HG02885 (cell line): ENCODE measurements around the gene ZPR1.

Experiments
- ATAC-seq: cut with Tn5 transposase; IDR thresholded peaks from one replicate; pipeline ENCODE4 v1.9.1; 2021; ENCODE audit warnings: mild to moderate bottlenecking; ENCODE audit not compliant: unreplicated experiment, poor library complexity

ZPR1 gene

GRCh38 chr11:116796548-116796947 is 8.7 kb upstream of the ZPR1 start:
- ATAC-seq, result no peak

DNA sequence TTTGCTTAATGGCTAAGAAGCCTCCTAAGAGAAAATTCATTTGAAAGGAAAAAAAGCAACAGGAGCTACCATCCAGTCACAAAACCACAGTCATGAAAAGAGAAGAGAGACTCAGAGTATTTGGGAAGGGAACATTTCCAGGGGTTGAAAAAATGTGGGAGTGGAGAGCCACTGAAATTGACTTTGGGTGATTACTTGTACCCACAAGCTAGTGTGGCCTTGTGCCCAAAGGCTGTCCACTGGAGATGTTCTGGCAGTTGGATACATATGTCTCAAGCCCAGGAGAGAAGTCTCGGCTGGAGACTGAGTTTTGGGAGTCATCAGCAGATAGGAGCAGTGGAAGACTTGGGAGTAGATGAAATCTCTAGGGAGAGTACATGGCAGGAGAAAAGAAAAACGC is 7.0 kb upstream of the ZPR1 start:
- ATAC-seq, result no peak

DNA sequence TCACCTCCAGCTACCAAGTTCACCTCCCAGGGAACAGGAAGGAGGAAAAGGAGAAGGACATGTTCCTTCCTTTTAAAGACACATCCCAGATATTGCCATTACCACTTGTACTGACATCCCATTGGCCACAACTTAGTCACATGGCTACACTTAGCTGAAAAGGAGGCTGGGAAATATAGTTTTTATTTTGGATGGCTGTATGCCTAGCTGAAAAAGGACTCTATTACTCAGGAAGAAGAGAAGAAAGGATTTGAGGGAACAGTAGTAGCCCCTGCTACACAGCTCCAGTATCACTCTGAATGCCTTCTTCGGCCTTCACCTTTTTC is 5.9 kb upstream of the ZPR1 start:
- ATAC-seq, result no peak

DNA sequence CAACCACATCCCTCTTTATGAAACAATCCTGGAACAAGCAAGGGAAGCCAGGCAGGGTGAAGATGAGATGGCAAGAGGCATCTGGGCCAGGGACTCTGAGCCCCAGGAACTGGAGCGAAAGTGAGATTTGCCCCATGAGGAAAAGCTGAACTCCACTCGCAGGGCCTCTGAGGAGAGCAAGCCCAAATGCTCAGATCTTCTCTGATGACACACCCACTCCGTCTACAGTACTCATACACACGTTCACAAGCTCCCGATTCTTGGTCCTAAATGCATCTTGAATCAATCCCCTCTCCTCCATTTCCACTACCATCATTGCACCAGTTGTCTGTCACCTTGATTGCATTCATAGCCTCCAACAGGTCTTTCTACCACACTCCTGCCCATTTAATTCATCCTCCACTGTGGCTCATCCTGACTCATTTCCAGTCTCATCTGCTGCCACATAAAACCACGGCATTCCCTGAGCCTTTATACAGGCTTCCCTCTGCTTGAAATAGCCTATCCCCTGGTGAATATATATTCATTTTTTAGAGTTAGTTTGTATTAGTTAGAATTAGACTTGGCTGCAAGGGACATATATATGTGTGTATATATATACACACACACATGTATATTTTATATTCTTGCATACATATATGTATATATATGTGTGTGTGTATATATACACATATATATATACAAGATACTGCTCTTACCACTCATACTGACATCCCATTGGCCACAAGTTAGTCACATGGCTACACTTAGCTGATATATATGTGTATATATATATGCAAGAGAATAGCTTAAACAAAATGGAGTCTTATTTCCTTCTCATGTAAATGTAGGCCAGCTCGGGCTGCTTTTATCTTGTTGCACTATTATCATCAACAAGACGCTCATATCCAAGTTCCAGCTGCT is 5.3 kb upstream of the ZPR1 start:
- ATAC-seq, result no peak

DNA sequence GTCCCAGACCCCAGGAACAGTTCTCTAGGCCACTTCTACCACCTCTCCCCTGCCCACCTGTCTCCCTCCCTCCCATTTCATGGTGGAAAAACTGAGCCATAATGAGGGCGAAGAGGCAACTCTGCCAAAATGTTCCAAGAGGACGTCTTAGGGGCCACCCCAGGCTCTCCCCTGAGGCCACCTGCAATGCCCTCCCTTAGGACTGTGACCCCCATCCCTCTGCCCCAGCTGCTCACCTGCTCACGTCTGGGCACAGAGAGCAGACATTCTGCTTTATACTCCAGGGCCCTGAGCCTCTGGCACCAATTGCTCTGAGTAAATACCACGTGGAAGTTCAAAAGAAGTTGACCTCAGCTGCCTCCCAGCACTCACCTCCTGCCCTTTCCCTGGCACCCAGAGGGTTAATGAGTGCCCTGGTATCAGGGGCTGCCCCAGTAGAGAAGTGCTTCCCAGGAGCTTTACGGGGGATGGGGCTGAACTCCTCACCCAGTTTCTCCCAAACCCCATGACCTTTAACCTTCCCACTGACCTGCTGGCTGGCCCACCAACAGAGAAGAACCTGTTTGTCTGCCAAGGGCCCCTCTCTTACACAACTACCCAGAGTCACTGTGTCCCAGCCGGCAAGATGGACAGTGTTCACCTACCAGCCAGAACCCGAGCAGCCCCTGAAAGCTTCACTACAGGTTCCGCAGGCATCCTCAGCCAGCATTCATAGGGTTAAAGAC is 4.5 kb upstream of the ZPR1 start:
- no peak for ATAC-seq

- ATAC-seq, result no peak
These were observed 4.0 kb upstream of the ZPR1 start, which contains the start of gene APOA5 for GRCh38 chr11:116791813-116792143. TSS of gene APOA5 (minus strand) at chr11:116791879. CDS start at chr11:116791860, 19 bp downstream.

GRCh38 chr11:116791002-116791812 is 3.4 kb upstream of the ZPR1 start:
- ATAC-seq, result peak; percentile 34

GRCh38 chr11:116790167-116791001 is 2.6 kb upstream of the ZPR1 start:
- ATAC-seq, result no peak

DNA sequence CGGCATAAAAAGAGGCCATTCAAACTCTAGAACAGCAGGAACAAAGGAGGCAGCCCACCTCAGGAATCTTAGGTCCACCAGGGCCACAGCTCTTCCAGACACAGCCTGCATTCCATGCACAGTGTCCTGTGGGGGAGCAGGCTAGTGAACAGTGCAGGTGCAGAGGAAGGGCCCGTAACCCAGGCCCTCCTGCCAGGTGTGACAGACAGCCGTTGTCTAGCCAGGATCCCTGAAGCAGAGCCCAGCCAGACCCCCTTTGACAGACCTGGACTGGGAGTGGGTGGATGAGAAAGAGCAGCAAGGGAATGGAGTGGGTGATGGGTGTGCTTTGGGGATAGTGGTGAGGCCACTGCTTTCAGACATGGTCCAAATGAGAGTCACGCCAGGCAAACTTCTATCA is 1.2 kb upstream of the ZPR1 start:
- no peak for ATAC-seq

DNA sequence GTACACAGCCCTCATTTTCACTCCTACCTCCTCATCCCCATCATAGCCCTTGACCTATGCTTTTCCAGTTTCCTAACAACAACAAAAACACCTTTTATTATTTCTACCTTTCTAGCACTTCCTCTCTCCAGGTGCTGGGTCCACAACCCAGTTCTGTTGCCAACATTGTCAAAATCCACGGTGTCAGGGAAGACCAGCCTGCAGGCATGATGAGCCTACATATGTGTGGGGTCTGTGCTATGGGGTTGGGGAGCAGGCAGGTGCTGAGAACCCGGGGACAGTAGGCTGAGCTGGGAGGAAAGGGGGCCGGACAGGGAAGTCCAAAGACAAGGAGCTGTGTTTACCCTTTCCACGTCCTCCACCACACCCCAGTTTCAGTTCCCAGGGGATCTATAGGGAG is 711 bp upstream of the ZPR1 start:
- no peak for ATAC-seq

DNA sequence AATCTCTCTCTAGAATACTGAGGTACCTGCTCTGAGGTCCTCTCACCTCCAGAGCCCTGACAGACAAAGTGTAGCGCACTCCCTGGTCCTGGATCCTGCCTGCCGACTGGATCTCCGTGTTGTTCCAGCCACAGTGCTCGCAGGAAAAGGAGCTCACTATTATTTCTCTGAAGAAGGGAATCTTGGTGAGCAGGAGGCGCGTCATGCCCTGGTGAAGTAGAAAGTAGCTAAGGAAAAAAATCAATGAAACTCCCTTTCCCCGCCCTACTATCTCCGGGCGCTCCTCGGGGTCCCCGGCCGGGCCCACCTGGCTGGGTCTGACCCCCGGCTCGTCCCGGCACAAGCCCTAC is 412 bp downstream of the ZPR1 start:
- ATAC-seq, result peak; percentile 13

DNA sequence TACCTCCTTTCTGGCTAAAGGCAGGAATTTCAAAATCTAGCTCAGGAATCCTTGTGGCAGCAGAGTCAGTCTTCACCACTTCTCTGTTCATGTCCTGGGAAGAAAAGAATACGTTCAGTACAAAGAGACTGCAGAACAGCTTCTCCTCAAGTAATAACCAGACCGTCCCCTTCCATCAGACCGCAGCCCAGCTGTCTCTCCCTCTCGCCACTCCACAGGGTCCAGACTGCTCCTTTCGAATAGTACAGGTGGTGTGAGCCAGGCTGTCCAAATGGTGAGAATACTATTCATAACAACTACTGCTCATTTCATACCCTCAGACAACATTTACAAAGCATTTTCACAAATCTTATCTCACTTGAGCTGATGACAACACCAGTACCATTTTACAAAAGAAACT is 857 bp downstream of the ZPR1 start:
- no peak for ATAC-seq

DNA sequence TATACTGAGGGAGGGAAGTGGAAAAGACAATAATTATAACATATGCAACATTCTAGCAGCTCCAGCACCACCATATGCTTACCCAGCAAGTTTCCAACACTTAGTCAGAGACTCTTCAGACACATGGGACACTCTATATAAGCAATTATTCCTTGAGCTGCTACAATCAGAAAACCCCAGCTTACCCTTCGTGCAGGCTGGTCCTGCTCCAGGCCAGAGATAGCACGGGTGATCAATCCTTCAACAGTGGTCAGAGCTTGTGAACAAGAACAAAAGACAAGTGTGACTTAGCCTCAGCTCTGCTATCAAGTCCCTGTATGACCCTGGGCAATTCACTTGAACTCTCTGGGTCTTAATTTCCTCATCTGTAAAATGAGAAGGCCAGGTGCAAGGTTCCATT is 1.5 kb downstream of the ZPR1 start:
- ATAC-seq, result no peak

DNA sequence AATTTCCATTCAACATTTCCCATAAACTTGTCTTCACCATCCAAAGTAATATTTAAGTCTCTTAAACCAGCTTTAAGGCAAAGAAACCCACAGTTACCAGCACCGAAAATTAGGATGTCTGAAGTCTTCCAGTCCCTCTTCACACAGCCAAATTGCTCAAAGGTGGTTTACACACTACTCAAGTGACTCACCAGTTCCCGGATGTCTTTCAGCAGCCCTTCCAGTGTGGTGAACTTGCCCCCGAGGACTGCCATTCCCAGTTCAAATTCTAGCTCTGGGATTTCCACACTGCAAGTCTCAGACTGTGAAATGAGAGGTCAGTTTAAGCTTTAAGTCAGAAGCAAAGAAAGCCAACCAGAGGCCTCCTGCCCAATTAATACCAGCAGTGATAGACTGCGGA is 5.1 kb downstream of the ZPR1 start:
- no peak for ATAC-seq

DNA sequence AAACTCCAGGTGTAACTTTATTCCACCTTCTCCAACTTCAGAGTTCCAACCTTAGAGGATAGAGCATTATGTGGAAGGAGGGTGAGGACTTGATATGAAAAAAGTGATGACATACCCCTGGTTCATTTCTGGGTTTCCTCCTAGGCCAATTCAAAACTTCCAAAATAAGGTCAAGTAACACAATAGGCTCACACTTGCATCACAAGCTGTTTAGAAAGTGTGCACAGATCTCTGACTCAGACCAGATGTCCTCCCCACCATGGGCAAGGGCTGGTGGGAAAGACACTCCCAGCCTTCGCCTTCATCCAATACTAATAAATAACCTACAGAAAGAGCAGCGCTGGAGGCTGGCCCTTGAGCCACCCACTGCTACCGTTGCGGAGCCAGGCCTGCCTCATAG is 9.3 kb downstream of the ZPR1 start:
- ATAC-seq, result no peak

DNA sequence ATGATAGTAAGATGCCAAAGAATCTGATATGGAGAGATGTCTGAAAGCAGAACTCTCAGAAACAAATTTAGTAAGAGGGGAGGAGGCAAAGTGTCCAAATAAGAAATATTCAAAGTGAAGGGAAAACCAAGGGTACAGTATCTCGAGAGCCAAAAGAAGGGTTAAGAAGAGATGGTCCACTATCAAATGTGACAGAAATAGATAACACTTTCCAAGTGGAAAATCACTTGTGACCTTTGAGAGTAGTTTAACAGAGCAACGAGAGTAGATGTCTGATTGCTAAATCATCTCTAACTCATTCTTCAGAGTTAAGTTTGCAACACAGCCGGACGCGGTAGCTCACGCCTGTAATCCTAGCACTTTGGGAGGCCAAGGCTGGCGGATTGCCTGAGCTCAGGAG is 10.8 kb downstream of the ZPR1 start:
- ATAC-seq, result no peak

DNA sequence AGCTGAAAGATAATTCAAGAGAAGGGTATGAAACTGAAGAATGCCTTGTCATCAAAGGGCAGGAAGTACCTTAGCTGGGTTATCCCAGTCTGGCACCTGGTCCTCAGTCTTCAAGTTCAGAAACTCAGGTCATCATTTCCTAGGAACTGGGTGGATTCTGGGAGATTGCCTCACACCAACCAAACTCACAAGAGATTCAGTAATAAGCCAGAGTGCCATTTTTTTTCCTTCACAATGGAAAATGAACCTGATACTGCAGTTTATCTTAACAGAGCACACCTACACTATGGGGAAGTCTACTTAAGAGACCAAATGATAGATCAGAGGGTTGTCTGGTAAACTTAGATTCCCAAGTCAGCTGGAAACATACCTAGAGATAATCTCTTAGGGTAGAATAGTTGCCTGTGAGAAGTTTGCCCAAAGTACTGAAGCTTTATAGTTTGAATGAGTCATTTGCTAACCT is 11.3 kb downstream of the ZPR1 start:
- no peak for ATAC-seq

DNA sequence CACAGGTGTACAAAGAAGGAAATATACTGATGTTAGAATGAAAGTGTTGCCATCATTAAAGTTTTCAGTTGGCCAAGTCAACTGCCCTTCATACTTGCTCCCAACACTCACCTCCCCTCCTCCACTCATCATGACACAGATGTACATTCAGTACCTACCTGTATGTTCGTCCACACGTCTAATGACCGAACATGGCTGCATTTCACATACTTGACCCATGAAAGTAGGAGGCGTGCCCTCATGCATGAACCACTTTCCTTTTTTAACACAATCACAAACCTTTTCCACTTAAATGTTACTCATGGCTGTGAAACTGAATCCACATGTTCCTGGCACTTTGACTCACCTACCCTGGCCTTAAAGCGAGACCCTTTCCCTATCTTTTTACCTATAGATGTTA is 11.8 kb downstream of the ZPR1 start:
- no peak for ATAC-seq

DNA sequence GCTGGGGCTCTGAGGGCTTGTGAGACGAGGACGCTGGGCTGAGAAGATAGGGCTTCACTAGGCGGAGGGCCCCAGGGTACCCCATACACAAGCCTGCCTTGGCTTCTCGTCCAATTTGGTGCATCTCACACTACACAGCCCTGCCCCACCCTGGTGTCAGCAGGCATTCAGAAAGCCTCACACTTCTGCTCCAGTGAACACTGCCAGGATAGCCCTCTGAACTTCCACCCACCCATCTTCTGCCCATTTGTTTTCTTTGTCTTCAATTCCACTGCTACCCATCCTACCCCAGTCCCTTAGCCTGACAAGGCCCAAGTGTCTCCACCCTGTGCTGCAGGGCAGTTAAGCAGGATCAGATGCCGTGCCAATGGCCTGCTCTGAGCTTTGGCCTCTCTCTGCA is 13.2 kb downstream of the ZPR1 start:
- no peak for ATAC-seq
